Cardiac muscle cell (in vitro differentiated cells and primary cell): ENCODE results near the gene PBXIP1. TPM values are rescaled to one million over a fixed set of nuclear protein-coding genes. Genes with fewer than 3 reads are reported as not detected.
A peak's percentile ranks its signal among the peaks of the same experiment; 100 is the strongest.

Experiments
- DNase-seq, 2 donors: peaks; one replicate each; pipeline versions ENCODE4 v3.0.0 to v3.0.0-alpha.2; 2010 to 2017; ENCODE audit warnings: low read depth in 1 of 2, low spot score in 1 of 2
- H3K27ac ChIP-seq: fragments of 200-600 bp; sonication (generic); 2 replicates; pipeline ENCODE4 v1.5.1; 2016
- H3K27me3 ChIP-seq: fragments of 200-600 bp; sonication (generic); 2 replicates; pipeline ENCODE4 v1.6.0; 2016; ENCODE audit warnings: control low read depth
- H3K36me3 ChIP-seq: fragments of 200-600 bp; sonication (generic); 2 replicates; pipeline ENCODE4 v1.5.1; 2016; ENCODE audit warnings: control low read depth
- H3K4me1 ChIP-seq: fragments of 200-600 bp; sonication (generic); 2 replicates; pipeline ENCODE4 v1.8.1; 2017; ENCODE audit warnings: low read depth, mild to moderate bottlenecking, mixed run types
- H3K4me3 ChIP-seq: fragments of 200-600 bp; sonication (generic); 2 replicates; pipeline ENCODE4 v1.5.1; 2016; ENCODE audit warnings: mild to moderate bottlenecking
- H3K9me3 ChIP-seq: fragments of 200-600 bp; sonication (generic); 2 replicates; pipeline ENCODE4 v1.5.1; 2017; ENCODE audit warnings: low read depth, mild to moderate bottlenecking, control low read depth
- polyA plus RNA-seq: library from polyadenylated mRNA; unstranded; fragments of >200 nt; fragmentation: Nextera tagmentation; extraction: Ambion mirVana; gene quantifications from 2 replicates; pipeline ENCODE4 v1.2.1, GENCODE V29; 2016
- total RNA-seq: library from RNA; depleted of rRNA; stranded (reverse); fragments of >200 nt; gene quantifications from 2 replicates; pipeline ENCODE4 v1.2.3, GENCODE V29; 2016
- TF ChIP-seq, protein P1 (sequence below): IDR thresholded peaks from 2 replicates; pipeline ENCODE4 v1.5.1; 2012; ENCODE audit warnings: low read depth, mild to moderate bottlenecking, low read length

The PBXIP1 gene
- total and polyA plus RNA-seq, 2 experiments from 2014 or later, result 108 to 161 TPM

DNA sequence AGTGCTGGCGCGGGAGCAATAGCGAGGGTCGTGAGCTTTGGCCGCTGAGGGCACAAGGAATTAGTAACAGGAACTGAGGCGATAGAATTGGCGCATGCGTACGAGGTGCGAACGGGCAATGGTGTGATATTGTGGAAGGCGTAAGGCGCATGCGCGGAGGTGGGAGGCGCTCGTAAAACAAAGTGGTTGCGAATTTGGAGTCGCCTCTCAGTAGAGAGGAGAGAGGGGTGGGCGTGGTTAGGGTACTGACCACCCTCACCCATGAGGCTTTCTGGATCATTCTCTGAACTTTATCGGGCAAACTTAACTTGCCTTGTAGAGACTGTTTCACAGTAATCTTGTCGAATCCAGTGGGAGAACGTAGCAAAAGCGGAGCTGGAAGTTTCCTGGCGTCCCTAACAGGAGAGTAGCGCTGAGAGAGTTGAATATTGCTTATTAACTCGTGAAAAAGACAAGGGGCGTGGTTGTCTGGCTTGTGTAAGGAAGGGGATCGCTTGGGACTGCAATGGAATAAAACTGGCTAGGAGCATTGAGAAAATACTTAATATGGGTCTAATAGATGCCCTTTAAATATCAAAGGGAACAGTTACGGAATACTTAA, 19.0 kb upstream of the PBXIP1 start:
- Histone ChIP-seq H3K27ac (peak overlapping the region; percentile 98), H3K9me3 (no peaks in the 10 kb centered on the region), H3K4me3 (peak overlapping the region; percentile 48), H3K4me1 (peaks cover 29% of the 10 kb centered on the region), H3K36me3 (no peaks in the 10 kb centered on the region), H3K27me3 (no peaks in the 10 kb centered on the region)
- DNase-seq, result peak; percentile 97
- TF ChIP-seq, protein P1, sequence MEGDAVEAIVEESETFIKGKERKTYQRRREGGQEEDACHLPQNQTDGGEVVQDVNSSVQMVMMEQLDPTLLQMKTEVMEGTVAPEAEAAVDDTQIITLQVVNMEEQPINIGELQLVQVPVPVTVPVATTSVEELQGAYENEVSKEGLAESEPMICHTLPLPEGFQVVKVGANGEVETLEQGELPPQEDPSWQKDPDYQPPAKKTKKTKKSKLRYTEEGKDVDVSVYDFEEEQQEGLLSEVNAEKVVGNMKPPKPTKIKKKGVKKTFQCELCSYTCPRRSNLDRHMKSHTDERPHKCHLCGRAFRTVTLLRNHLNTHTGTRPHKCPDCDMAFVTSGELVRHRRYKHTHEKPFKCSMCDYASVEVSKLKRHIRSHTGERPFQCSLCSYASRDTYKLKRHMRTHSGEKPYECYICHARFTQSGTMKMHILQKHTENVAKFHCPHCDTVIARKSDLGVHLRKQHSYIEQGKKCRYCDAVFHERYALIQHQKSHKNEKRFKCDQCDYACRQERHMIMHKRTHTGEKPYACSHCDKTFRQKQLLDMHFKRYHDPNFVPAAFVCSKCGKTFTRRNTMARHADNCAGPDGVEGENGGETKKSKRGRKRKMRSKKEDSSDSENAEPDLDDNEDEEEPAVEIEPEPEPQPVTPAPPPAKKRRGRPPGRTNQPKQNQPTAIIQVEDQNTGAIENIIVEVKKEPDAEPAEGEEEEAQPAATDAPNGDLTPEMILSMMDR, result no peak

GRCh38 chr1:154974102-154974807, 18.4 kb upstream of the PBXIP1 start, which contains the start of gene CKS1B:
Gene CKS1B, plus strand, starts transcription at chr1:154974681. Its CDS starts 65 bp downstream, at chr1:154974746.
- Histone ChIP-seq H3K4me3 (peak within 1 kb of the TSS; percentile 48), H3K4me1 (peaks cover 35% of the 10 kb centered on the region), H3K27ac (peak within 1 kb of the TSS; percentile 98), H3K9me3 (no peaks in the 10 kb centered on the region), H3K36me3 (no peaks in the 10 kb centered on the region), H3K27me3 (no peaks in the 10 kb centered on the region)
- TF ChIP-seq, protein P1, result no peak
- DNase-seq, result peak; percentile 100

DNA sequence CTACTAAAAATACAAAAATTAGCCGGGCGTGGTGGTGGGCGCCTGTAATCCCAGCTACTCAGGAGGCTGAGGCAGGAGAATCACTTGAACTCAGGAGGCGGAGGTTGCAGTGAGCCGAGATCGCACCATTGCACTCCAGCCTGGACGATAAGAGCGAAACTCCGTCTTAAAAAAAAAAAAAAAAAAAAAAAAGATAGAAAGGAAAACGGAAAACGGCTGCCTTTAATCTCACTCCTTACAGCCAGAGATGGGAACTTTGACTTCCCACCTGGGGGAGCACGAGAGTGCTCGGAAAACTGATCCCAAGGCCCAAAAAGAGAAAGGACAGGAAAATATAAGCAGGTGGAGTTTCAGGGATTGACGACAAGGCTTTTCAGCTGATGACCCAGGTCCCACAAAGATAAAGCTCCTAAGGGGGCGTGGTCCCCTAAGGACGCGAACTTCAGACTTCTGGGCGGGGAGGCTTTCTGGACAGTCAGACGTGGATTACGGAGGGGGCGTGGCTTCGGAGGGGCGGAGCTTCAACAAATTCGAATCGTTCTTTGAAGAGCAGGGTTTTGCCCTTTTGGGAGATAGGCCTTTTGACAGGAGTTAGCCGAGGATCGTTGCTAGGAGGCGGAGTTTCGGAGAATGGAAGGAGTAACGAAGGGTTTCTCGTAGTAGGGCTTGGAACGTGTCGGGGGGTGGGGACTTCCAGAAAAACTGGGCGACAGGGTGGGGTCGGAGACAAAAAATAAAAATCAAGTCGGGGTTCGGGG, 17.6 kb upstream of the PBXIP1 start:
- Histone ChIP-seq H3K4me3 (peak overlapping the region; percentile 48), H3K27me3 (no peaks in the 10 kb centered on the region), H3K27ac (peak overlapping the region; percentile 98), H3K9me3 (no peaks in the 10 kb centered on the region), H3K4me1 (peaks cover 39% of the 10 kb centered on the region), H3K36me3 (no peaks in the 10 kb centered on the region)
- peak; percentile 96 to 99 for DNase-seq
- TF ChIP-seq, protein P1, result no peak

GRCh38 chr1:154972517-154973343, 16.8 kb upstream of the PBXIP1 start:
- Histone ChIP-seq H3K4me3 (peak overlapping the region; percentile 48), H3K27me3 (no peaks in the 10 kb centered on the region), H3K36me3 (no peaks in the 10 kb centered on the region), H3K27ac (peak overlapping the region; percentile 98), H3K9me3 (no peaks in the 10 kb centered on the region), H3K4me1 (peaks cover 39% of the 10 kb centered on the region)
- DNase-seq, result peak; percentile 86 to 98
- TF ChIP-seq, protein P1, result no peak

DNA sequence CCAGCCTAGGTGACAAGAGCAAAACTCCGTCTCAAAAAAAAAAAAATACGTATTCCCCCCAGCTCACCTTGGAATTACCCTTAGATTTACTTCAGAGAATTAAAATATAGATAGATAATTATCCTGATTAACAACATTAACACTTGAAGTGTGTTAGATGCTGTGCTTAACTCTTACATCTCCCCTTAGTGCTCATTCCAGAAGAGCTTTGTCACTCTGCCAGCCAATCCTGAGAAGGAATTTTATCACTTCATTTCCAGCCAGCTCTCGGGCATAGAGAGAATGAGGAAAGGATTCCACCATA, 16.3 kb upstream of the PBXIP1 start:
- Histone ChIP-seq H3K4me3 (no peak overlapping the region), H3K9me3 (no peaks in the 10 kb centered on the region), H3K4me1 (peaks cover 39% of the 10 kb centered on the region), H3K27ac (peak overlapping the region; percentile 98), H3K36me3 (peaks cover 4% of the 10 kb centered on the region), H3K27me3 (no peaks in the 10 kb centered on the region)
- TF ChIP-seq, protein P1, result no peak
- DNase-seq, result no peak
